ENCODE measurements around the gene KIAA1755. TPM values are rescaled to one million over a fixed set of nuclear protein-coding genes. Genes with fewer than 3 reads are reported as not detected.
A peak's percentile ranks its signal among the peaks of the same experiment; 100 is the strongest.

KIAA1755 gene
- total RNA-seq, 1 donor from 2014 or later = not detected

GRCh38 chr20:38225240-38225899 is 35.2 kb downstream of the KIAA1755 start:
- DNase-seq (ENCODE audit: low read depth) = no peak
- no peaks in the 10 kb centered on the region for H3K36me3 ChIP-seq (ENCODE audit: control insufficient read depth, insufficient read depth, low read length)
- H3K27me3 ChIP-seq (ENCODE audit: control insufficient read depth, insufficient read depth, low read length) = no peaks in the 10 kb centered on the region
- no peak for TF ChIP-seq CTCF (IDR thresholded peaks at IDR 0.05; ENCODE audit: insufficient read depth, low read length, severe bottlenecking)
- no peak for FAIRE-seq
- no peak overlapping the region for H3K4me3 ChIP-seq (ENCODE audit: low read depth, low read length)

- H3K4me3 ChIP-seq (ENCODE audit: low read depth, low read length) = no peak overlapping the region
- no peaks in the 10 kb centered on the region for H3K27me3 ChIP-seq (ENCODE audit: control insufficient read depth, insufficient read depth, low read length)
- TF ChIP-seq CTCF (IDR thresholded peaks at IDR 0.05; ENCODE audit: insufficient read depth, low read length, severe bottlenecking) = no peak
- no peak for FAIRE-seq
- no peak for DNase-seq (ENCODE audit: low read depth)
- H3K36me3 ChIP-seq (ENCODE audit: control insufficient read depth, insufficient read depth, low read length) = no peaks in the 10 kb centered on the region
These were observed 36.0 kb downstream of the KIAA1755 start for GRCh38 chr20:38224531-38224930.

GRCh38 chr20:38223743-38224100 is 36.8 kb downstream of the KIAA1755 start:
- H3K27me3 ChIP-seq (ENCODE audit: control insufficient read depth, insufficient read depth, low read length) = no peaks in the 10 kb centered on the region
- no peak for TF ChIP-seq CTCF (IDR thresholded peaks at IDR 0.05; ENCODE audit: insufficient read depth, low read length, severe bottlenecking)
- no peak overlapping the region for H3K4me3 ChIP-seq (ENCODE audit: low read depth, low read length)
- FAIRE-seq (no peak), DNase-seq (ENCODE audit: low read depth) (no peak)
- no peaks in the 10 kb centered on the region for H3K36me3 ChIP-seq (ENCODE audit: control insufficient read depth, insufficient read depth, low read length)

GRCh38 chr20:38222923-38223742 is 37.4 kb downstream of the KIAA1755 start:
- FAIRE-seq = no peak
- H3K4me3 ChIP-seq (ENCODE audit: low read depth, low read length) = no peak overlapping the region
- no peaks in the 10 kb centered on the region for H3K27me3 ChIP-seq (ENCODE audit: control insufficient read depth, insufficient read depth, low read length)
- no peak for TF ChIP-seq CTCF (IDR thresholded peaks at IDR 0.05; ENCODE audit: insufficient read depth, low read length, severe bottlenecking)
- no peak for DNase-seq (ENCODE audit: low read depth)
- no peaks in the 10 kb centered on the region for H3K36me3 ChIP-seq (ENCODE audit: control insufficient read depth, insufficient read depth, low read length)

- peak; percentile 49 for DNase-seq (ENCODE audit: low read depth)
- peak; percentile 94 for TF ChIP-seq CTCF (IDR thresholded peaks at IDR 0.05; ENCODE audit: insufficient read depth, low read length, severe bottlenecking)
- H3K27me3 ChIP-seq (ENCODE audit: control insufficient read depth, insufficient read depth, low read length) = no peaks in the 10 kb centered on the region
- no peak overlapping the region for H3K4me3 ChIP-seq (ENCODE audit: low read depth, low read length)
- H3K36me3 ChIP-seq (ENCODE audit: control insufficient read depth, insufficient read depth, low read length) = no peaks in the 10 kb centered on the region
- no peak for FAIRE-seq
These were observed 38.2 kb downstream of the KIAA1755 start for GRCh38 chr20:38222231-38222922.

Data from bronchial epithelial cell (primary cell).